SK-N-DZ (cell line): ENCODE results near the gene PRRG2.

Experiments
- DNase-seq: peaks from one replicate; pipeline ENCODE4 v3.0.0-alpha.2; 2015; ENCODE audit warnings: low spot score
- small RNA-seq, 2 experiments: library from RNA; depleted of rRNA; stranded (forward); fragments of <200 nt; gene quantifications; one replicate each; pipeline ENCODE3, GENCODE V24; 2014

The PRRG2 gene

GRCh38 chr19:49637821-49638738 lies 57.0 kb downstream of the PRRG2 start:
- peak; percentile 15 for DNase-seq

GRCh38 chr19:49639401-49640112 lies 58.4 kb downstream of the PRRG2 start:
- DNase-seq: peak; percentile 10

- DNase-seq: peak; percentile 98
These were observed 59.2 kb downstream of the PRRG2 start, which contains the start of gene RRAS for GRCh38 chr19:49640113-49640898. RRAS (minus strand) TSS chr19:49640143; CDS start chr19:49640098, 45 bp downstream.

Small RNAs within 50 kb of the gene (small RNA-seq; reads per million reads assigned to genes)
- 0 reads per million in 2 experiments for gene RF00019
